ENCODE data around the gene GSTA2.
"Not testable (repeated sequence)": the region's sequence is repeated elsewhere in the genome, so short reads cannot be mapped to it uniquely, and the experiment has no call there.

Gene GSTA2

DNA sequence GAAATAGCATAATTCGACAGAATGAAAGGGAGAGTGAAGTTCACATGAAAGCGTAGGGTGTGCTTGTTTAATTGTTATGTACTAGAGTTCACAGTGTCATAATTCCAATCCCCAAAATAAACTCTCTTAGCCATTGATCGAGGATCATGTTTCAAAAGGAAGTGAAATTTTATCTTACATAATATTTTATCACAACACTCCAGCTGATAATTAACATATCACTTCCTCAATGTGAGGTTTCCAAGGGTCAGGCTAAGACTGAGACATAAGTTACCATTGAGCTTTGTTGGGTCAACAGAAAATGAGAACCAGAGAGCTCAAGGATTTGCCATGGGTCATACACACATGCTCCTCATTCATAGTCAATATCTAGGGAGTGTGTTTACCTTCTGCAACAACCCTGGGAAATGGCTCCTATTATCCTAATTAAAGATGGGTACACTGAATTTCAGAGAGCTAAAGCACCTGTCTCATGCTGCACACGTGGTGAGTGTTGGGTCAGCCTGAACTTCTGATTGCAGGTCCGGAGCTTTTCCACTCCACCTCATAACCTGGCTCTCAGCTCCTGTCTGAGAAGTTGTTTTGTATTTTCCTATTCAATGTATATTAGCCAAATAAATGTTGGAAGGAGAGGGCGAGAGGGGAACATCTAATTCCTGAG lies 3.0 kb downstream of the GSTA2 start:
- no peak for DNase-seq (ENCODE audit: low spot score)

DNA sequence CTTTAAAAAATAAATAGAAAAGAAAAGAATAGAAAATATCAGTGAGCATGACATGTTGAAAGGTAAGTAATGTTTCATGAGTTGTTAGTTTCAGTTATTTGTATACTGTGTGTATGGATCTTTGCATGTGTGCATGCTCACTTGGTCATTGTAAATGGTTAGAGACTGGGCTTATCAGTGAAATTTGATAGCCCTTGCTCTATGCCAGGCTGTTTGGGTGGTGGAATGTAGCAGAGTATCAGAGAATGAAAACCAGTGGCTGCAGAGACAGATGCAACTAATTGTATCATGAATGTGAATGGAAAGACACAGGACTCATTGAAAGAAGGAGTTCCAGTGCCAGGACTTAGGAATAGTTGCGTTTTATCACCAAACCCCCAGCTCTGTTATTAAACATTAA lies 4.2 kb downstream of the GSTA2 start:
- DNase-seq (ENCODE audit: low spot score) = no peak

DNA sequence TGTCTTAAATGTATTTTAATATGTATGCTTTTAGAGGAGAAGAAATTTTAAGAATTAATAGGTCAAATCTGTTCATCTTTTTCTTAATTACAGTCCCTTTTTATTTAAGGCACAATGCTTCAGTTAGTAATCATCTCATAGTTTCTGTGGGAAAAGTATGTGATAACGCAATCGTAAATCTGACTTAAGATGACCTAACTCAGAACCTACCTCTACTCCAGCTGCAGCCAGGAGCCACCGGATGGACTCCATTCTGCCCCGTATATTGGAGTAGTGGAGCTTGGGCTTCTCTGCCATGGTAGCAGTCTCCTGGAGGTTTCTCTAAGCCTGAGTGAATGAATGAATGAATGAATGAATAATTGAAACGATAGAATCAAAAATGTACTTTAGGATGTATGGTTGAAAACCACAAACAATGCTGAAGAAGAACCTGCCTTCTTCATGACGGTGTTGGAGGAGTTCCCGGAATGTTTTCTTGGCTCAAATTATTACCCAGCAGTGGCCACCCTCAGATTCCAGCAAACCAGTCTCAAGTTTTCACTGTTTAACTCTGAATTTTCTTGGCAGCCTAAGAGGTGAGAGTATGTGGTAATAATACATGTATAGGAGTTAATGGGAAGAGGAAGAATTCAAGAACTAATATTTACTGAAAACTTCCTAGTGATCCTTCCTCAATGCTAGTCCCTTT lies 5.5 kb downstream of the GSTA2 start:
- DNase-seq (ENCODE audit: low spot score) = not testable (repeated sequence)

DNA sequence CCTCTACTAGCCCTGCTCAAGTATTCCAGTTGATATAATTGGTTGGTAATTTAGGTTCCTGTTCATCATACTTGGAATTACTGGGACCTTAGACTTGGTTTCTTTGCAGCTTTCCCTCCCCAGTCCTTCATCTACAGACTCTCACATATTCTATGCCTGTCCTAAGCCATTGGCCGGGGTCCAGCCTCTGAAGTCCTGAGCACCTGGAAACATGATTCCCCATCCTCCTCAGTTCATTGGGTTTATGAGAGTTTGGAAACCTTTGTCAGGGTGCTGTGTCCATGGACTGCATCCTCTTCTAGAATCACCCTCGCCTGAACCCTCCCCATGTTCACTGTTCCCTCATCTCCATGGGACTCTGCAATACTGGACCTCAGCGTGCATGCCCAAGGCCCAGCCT lies 8.8 kb downstream of the GSTA2 start:
- DNase-seq (ENCODE audit: low spot score) = no peak

DNA sequence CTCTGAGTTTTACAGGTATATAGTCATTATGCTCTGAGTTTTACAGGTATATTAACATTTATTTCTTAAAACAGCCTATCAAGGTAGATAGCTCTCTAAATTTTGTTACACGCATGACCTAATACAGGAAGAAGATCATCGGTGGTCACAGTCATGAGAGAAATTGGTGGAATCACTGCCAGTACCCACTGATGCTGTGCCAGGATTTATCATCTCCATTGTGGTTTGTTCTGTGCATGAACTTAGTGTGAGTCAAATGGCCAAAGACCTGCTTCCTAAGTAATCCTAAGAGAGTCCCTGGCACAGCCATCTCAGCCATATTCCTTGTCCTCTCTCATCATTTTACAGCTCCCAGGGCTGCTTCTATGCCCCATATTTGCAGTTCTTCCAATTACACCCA lies 10.1 kb downstream of the GSTA2 start:
- not testable (repeated sequence) for DNase-seq (ENCODE audit: low spot score)

DNA sequence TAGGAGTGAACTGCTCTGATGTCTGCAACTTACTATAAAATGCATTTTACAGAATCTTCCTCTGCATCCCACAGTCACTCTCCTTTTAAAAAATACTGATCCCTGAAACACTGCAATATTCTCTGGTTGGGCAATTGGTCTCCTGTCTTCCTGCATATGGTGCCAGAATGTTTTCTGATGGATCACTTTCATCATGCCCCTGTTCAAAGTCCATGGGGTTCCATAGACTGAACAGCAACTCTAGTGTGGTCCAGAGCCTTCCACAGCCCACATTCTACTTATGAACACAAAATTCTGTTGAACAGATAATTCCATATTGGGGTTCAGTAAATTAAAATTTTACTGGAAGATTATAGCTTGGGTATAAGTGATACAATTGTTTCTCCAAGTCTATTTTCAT lies 11.0 kb downstream of the GSTA2 start:
- DNase-seq (ENCODE audit: low spot score) = no peak

DNA sequence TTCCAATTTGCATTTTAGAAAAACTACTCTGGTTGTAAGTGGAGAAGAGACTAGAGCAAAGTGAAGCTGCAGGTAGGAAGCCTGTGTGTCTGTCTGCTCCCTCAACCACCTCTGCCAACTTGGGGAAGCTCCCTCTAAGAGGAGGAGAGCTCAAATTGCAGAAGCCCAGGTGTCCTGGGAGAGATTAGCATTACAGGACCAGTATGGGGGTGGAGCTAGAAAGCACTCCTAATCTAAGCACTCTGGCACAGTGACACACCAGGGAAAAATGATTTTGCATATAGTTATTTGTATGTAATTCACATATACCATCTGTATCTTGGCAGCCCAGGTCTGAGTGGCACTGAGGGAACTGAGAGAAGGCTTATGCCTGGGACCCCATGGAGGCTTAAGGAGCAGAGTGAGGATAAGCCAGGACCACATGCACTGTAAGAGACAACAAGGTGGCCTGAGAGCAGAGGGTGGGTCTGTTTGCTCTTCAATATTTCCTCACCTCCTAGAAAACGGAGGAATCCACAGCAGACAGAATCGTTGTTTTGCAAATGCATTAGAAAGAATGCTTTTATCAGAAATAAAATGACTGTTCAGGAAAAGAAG lies 13.6 kb downstream of the GSTA2 start:
- no peak for DNase-seq (ENCODE audit: low spot score)

DNA sequence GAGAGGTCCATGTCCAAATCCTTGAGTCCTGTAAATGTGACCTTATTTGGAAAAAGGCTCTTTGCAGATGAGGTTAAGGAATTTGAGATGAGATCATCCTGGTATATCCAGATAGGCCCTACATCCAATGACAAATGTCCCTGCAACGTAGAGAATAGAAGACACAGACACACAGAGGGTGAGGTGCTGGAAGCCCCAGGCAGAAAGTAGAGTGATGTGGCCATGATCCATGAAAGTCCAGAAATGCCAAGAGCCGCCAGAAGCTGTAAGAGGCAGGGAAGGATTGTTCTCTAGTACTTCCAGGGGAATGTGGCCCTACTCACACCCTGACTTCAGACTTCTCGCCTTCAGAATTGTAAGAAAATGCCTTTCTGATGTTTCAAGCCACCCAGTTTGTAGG lies 16.0 kb downstream of the GSTA2 start:
- not testable (repeated sequence) for DNase-seq (ENCODE audit: low spot score)

DNA sequence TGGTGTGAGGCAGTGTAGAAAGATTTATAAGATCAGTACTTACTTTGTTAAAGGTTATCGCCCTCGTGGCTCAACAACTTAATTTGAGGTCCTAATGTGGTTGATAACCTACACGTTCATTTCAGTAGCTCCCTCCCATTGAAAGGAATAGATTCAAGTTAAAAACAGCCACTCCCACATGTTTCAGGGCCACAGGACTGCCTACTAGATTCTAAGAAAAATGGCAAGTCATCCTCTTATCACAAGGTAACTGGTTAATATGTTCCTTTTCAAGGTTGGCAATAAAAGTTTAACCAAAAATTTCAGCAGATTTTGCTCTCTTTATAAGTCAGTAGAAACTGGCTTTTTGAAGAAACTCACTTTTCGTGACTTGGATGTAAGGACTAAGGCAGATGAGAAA lies 17.1 kb downstream of the GSTA2 start:
- no peak for DNase-seq (ENCODE audit: low spot score)

DNA sequence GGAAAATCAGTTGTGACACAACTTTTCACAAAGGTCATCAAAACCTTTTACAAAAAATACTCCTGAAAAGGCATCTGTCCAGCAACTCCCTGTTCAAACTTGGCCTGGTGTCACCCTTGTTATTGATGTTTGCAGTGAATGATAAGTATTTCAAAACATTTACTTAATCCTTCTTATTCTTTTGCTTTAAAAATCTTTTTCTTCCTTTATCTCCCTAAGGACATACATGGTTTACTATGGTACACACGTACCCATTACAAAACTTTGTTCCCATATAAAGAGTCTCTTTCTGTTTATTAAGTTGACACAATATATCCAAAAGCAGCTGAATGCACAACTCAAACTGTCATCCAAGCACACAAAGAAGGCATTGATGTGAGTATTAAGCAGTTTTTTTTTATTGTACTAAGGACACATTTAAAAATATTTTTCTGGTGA lies 17.5 kb downstream of the GSTA2 start:
- DNase-seq (ENCODE audit: low spot score) = no peak

DNA sequence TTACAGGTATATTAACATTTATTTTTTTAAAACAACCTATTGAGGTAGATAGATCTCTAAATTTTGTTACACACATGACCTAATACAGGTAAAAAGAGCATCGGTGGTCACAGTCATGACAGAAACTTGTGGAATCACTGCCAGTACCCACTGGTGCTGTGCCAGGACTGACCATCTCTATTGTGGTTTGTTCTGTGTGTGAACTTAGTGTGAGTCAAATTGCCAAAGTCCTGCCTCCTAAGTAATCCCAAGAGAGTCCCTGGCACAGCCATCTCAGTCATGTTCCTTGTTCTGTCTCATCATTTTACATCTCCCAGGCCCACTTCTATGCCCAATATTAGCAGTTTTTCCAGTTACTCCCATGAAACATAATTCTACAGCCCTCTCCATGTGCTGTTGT lies 21.4 kb downstream of the GSTA2 start:
- DNase-seq (ENCODE audit: low spot score) = no peak

DNA sequence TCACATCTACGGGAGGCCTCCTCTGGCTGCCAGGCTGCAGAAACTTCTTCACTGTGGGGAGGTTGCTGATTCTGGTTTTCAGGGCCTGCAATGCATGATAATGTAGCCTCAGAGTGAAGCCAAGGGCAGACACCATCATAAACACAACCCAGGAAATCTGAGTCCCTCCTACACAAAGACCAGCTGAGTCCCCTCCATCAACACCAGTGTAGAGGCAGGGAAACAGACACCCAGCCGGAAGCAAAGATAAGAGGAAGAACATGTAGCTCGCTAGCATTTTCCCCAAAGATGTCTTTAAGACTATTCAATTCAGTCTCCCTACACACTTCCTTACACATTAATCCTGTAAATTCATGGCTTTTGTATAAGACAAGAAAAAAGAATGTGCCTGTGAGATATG lies 23.6 kb downstream of the GSTA2 start:
- DNase-seq (ENCODE audit: low spot score) = no peak

DNA sequence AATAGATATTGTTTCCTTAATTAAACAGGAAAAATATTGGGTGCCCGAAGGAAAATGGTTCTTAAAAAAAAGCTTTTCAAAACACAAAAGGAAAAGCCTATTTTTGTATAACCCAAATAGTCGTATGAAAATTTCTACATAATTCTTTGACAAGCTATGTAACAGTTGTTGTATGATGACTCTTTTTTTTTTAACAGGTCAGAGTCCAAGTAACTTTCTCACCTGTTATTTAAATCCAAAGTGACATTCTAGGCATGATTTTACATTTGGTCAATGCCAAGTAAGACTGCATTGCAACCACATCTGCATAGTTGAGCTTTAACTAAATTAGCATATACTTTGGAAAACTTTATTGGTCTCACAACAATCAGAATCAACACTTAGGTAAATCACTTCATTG lies 24.1 kb downstream of the GSTA2 start:
- DNase-seq (ENCODE audit: low spot score) = no peak

DNA sequence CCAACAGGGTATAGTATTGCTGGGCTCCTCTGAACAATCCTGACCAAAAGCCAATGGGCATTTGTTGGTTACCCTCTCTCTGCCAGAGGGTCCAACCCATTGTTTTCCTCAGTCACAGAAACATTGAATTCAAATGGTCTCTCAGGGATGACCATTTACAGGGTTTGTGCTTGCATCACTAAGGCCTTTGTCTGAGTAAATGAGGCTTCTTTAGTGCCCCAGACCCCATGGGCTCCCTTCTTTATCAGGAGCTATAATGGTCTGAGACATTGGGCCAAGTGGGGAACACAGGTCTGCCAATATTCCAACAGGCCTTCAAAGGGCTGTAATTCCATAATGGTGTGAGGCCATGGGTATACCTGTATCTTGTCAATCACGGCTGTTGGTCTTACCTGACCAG lies 27.1 kb downstream of the GSTA2 start:
- peak; percentile 40 for DNase-seq (ENCODE audit: low spot score)

DNA sequence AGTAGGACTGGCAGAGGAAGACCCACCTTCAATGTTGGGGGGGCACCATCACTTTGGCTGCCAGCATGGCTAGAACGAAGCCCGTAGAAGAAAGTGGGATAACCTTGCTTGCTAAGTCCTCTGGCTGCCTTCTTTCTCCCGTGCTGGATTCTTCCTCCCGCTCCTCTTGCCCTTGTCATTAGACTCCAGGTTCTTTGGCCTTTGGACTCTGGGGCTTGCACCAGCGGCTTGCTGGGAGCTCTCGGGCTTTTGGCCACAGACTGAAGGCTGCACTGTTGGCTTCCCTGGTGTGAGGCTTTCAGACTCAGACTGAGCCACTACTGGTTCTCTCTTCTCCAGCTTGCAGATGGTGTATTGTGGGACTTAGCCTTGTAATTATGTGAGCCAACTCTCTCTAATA lies 28.2 kb downstream of the GSTA2 start:
- no peak for DNase-seq (ENCODE audit: low spot score)

DNA sequence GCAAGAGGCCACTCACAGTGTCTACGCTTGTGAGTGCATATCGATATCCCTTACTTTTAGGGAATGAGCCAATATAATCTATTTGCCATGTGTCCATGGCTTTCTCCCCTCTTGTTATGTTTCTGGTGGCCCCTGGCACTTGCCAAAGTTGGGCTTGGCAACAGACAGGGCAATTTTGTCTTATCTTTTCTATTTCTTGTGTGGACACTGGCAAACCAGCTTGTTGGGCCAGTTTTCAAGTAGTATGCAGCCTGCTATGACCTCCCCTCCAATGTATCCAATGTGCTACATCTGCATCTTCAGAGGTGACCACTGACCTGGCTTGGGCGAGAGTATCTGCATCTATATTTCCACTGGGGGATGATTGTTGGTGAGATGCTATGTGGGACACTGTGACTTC lies 29.2 kb downstream of the GSTA2 start:
- DNase-seq (ENCODE audit: low spot score) = no peak

DNA sequence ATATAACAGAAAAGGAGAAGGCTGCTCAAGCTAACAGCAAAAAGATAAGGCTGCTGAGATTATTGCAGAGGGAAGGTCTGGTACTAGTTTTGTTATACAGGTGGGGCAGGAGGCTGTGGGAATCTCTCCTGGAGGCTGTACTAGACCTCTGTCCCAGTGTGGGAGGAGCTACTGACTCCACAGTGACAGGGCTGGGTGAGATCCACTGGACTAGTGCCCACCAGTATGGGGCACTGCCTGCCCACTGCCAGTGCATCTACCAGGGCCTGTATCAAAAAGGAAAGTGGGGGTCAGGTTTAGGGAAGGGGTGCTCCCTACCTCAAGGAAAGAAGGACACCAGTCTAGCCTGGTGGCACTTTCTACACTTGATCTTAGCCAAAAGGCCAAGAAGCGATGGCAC lies 30.1 kb downstream of the GSTA2 start:
- no peak for DNase-seq (ENCODE audit: low spot score)

DNA sequence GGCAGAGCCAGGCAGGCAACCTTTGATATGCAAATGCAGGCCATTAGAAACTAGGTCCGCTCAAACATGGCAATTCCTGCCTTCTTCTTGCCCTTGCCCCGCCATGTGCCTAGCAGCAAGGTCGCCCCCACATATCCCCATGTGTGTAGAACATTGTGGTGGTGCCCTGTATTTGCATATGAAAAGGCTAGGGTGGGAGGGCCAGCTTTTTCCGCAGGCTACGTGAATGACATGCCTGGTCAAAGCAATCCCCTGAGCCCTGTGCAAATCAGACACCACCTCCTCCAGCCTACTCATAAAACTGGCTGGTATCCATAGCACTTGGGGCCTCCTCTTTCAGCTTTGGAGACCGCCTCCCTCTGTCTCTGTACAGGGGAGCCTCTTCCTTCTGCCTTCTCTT lies 31.6 kb downstream of the GSTA2 start:
- DNase-seq (ENCODE audit: low spot score) = no peak

DNA sequence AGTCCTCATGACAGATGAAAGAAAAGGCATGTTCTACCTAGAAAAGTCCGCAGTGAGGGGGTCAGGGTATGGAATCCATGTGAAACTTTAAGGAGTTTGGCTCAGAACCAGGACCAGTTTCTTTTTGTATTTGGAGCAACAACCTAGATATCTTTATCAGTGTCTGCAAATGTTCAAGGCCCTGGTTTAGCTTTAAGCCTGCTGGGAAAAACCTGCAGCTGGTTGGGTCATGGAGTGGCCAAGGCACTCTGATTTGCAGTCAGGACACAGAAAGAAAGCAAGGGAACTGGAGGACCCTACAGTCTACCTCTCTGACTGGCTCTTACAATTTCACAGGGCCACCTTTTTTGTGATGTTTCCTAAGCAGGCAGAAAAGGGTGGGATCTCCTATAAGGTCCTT lies 33.7 kb downstream of the GSTA2 start:
- DNase-seq (ENCODE audit: low spot score) = no peak

DNA sequence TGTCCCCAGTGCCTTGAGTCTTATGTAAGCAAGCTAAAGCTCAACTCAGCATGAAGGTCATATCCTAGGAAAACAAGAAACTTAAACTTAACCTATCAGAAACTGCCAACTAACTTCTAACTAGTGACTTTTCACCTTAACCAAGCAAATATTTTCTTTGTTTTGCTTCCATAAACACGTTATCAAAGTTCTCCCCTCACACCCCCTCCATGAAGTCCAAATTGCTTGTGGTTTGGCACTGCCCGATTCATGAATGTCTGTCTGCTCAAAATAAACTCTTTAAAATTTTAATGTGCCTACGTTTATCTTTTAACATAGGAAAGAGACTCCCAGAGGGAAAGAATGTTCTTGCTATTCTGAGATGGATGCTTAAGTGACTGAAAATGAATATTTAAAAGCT lies 34.9 kb downstream of the GSTA2 start:
- DNase-seq (ENCODE audit: low spot score) = no peak

DNA sequence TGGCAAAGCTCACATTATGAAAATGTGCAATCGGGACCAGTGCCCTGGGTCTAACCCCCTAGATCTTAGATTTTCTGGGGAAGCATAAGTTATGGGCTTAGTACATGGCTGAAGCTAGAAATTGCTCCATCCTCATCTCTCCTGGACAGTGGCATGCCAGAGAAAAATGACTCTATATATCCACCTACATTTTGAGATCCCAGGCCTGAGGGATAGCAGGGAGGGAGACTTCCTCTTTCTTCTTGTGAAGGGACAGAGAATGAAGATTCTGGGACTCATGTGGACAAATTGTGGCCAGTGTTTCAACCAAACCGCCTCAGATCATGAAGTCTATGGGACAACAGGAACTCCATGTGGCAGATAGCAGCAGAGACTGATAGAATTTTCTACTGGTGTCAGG lies 35.4 kb downstream of the GSTA2 start:
- no peak for DNase-seq (ENCODE audit: low spot score)

DNA sequence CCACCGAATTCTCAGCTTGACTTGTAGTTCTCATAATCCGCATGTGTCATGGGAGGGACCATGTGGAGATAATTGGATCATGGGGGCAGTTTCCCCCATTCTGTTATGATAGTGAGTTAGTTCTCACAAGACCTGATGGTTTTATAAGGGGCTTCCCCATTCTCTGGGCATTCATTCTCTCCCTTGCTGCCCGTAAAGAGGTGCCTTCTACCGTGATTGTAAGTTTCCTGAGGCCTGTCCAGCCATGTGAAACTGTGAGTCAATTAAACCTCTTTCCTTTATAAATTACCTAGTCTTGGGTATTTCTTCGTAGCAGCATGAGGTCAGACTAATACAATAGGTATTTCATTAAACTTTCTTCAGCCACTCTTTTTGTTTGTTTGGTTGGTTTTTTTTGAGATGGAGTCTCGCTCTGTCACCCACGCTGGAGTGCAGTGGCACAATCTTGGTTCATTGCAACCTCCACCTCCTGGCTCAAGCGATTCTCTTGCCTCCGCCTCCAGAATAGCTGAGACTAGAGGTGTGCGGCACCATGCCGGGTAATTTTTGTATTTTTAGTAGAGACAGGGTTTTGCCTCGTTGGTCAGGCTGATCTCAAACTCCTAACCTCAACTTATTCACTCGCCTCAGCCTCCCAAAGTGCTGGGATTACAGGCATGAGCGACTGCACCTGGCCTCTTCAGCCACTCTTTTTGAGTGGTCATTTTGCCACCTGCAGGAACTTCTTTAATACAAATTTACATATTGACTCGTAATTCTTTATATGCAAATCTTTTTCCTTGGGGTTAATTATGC lies 36.3 kb downstream of the GSTA2 start:
- DNase-seq (ENCODE audit: low spot score) = no peak

DNA sequence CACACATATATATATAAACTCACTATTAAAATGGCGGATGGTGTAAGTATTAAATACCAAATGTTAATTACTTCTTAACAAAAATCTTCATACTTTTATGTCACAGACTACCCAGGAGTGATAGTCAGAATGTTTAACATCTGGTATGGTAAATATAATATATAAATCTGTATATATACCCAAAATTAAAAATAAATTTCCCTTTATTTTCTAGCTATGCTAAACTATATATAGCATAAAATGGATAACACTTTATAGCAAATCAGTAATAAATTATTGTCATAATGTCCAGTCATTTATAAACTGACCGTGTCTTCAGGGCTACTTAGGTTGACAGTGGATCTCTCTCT lies 37.1 kb downstream of the GSTA2 start:
- no peak for DNase-seq (ENCODE audit: low spot score)
